Ovary (tissue), 3 donors: ENCODE results near the gene WTAP.

Source experiments
- EP300 ChIP-seq: sonication (generic); formaldehyde crosslinking; IDR thresholded peaks from one replicate; pipeline ENCODE4 v1.6.1; 2017; ENCODE audit warnings: antibody characterized with exemption
- POLR2A ChIP-seq: fragments of 450-650 bp; IDR thresholded peaks from one replicate; pipeline ENCODE4 v1.6.1; 2017; ENCODE audit warnings: antibody characterized with exemption, mild to moderate bottlenecking, moderate library complexity
- TF ChIP-seq, protein P1 (sequence below), 3 donors: fragments of 450-650 bp in 2 of 3; fragments of 200-600 bp in 1 of 3; IDR thresholded peaks; one replicate each; pipeline versions ENCODE4 v1.5.1 to v1.8.0; 2016 to 2022; ENCODE audit warnings: antibody characterized with exemption in 3 of 3, mild to moderate bottlenecking in 1 of 3
- donor health status: DM: no; HTN: no; CAD: no.

DNA sequence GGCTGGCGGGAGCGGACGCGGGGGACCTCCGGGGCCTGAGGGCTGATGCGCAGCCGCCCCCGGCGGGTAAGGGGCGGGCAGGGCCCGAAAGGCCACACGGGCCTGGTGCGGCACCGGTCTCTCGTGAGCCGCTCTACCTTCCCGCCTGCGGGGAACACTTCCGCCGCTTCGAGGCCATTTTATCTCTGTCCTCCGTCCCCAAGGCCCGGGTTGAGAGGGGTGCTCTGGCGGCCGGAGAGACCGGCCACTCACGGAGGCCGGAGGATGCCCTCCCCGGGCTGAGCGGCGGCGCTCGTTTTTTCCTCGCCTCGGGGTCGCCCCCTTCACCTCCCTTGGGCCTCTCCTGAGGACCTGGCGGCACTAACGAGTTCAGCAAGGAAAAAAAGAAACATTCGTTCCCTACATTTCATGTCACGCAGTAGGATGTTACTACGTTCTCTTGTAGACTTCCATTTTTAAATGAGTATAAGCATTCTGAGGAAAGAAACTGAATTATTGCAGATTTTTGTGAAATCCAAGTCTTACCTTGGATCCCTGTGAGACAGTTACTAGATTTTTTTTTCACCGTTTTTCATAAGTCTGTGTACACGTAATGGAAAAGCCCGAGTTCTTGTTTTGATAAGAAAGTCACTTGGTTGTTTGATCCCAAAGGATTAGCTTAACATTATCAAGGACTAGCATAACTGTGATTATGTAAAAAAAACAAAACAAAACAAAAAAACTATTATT, 575 bp downstream of the WTAP start:
- TF ChIP-seq, protein P1, sequence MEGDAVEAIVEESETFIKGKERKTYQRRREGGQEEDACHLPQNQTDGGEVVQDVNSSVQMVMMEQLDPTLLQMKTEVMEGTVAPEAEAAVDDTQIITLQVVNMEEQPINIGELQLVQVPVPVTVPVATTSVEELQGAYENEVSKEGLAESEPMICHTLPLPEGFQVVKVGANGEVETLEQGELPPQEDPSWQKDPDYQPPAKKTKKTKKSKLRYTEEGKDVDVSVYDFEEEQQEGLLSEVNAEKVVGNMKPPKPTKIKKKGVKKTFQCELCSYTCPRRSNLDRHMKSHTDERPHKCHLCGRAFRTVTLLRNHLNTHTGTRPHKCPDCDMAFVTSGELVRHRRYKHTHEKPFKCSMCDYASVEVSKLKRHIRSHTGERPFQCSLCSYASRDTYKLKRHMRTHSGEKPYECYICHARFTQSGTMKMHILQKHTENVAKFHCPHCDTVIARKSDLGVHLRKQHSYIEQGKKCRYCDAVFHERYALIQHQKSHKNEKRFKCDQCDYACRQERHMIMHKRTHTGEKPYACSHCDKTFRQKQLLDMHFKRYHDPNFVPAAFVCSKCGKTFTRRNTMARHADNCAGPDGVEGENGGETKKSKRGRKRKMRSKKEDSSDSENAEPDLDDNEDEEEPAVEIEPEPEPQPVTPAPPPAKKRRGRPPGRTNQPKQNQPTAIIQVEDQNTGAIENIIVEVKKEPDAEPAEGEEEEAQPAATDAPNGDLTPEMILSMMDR (IDR thresholded peaks at IDR 0.05): peak in 1 of 3 donors; percentile 5
- TF ChIP-seq POLR2A (no peak), EP300 (no peak)
